Ishikawa (cell line): ENCODE data around the gene RTEL1.

Source experiments
- CEBPB ChIP-seq: IDR thresholded peaks from 2 replicates; pipeline ENCODE4 v1.6.1; 2012
- CREB1 ChIP-seq: IDR thresholded peaks from 2 replicates; pipeline ENCODE4 v1.6.1; 2012; ENCODE audit warnings: low read depth
- EGR1 ChIP-seq: IDR thresholded peaks from 2 replicates; pipeline ENCODE4 v1.6.1; 2012
- EP300 ChIP-seq: IDR thresholded peaks from 2 replicates; pipeline ENCODE4 v1.6.1; 2012; ENCODE audit warnings: borderline replicate concordance
- FOXM1 ChIP-seq: IDR thresholded peaks from 2 replicates; pipeline ENCODE4 v1.6.1; 2012; ENCODE audit warnings: low read depth, borderline replicate concordance
- MAX ChIP-seq: IDR thresholded peaks from 2 replicates; pipeline ENCODE4 v1.6.1; 2012
- NFIC ChIP-seq: IDR thresholded peaks from 2 replicates; pipeline ENCODE4 v1.6.1; 2012
- RAD21 ChIP-seq: IDR thresholded peaks from 2 replicates; pipeline ENCODE4 v1.6.1; 2012; ENCODE audit warnings: low read depth
- TAF1 ChIP-seq: IDR thresholded peaks from 2 replicates; pipeline ENCODE4 v1.6.1; 2012; ENCODE audit warnings: low read depth, mild to moderate bottlenecking
- TCF12 ChIP-seq: IDR thresholded peaks from 2 replicates; pipeline ENCODE4 v1.6.1; 2012; ENCODE audit warnings: low read depth
- TEAD4 ChIP-seq: IDR thresholded peaks from 2 replicates; pipeline ENCODE4 v1.6.1; 2012
- USF1 ChIP-seq: IDR thresholded peaks from 2 replicates; pipeline ENCODE4 v1.6.1; 2012
- YY1 ChIP-seq: IDR thresholded peaks from 2 replicates; pipeline ENCODE4 v1.6.1; 2012; ENCODE audit warnings: low read depth
- ZBTB7A ChIP-seq: IDR thresholded peaks from 2 replicates; pipeline ENCODE4 v1.6.1; 2012; ENCODE audit warnings: low read depth
- TF ChIP-seq, protein P1 (sequence below): IDR thresholded peaks from 2 replicates; pipeline ENCODE4 v1.6.1; 2012; ENCODE audit warnings: low read depth, mild to moderate bottlenecking

The RTEL1 gene

GRCh38 chr20:63743210-63743970 lies 85.3 kb downstream of the RTEL1 start:
- TF ChIP-seq TCF12 (no peak), EP300 (no peak), FOXM1 (no peak), USF1 (no peak), CREB1 (no peak), YY1 (no peak), TAF1 (no peak), EGR1 (no peak)
- TF ChIP-seq, protein P1, sequence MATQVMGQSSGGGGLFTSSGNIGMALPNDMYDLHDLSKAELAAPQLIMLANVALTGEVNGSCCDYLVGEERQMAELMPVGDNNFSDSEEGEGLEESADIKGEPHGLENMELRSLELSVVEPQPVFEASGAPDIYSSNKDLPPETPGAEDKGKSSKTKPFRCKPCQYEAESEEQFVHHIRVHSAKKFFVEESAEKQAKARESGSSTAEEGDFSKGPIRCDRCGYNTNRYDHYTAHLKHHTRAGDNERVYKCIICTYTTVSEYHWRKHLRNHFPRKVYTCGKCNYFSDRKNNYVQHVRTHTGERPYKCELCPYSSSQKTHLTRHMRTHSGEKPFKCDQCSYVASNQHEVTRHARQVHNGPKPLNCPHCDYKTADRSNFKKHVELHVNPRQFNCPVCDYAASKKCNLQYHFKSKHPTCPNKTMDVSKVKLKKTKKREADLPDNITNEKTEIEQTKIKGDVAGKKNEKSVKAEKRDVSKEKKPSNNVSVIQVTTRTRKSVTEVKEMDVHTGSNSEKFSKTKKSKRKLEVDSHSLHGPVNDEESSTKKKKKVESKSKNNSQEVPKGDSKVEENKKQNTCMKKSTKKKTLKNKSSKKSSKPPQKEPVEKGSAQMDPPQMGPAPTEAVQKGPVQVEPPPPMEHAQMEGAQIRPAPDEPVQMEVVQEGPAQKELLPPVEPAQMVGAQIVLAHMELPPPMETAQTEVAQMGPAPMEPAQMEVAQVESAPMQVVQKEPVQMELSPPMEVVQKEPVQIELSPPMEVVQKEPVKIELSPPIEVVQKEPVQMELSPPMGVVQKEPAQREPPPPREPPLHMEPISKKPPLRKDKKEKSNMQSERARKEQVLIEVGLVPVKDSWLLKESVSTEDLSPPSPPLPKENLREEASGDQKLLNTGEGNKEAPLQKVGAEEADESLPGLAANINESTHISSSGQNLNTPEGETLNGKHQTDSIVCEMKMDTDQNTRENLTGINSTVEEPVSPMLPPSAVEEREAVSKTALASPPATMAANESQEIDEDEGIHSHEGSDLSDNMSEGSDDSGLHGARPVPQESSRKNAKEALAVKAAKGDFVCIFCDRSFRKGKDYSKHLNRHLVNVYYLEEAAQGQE, result no peak

- no peak for TF ChIP-seq TAF1
- no peak for TF ChIP-seq MAX
- no peak for TF ChIP-seq USF1
- TF ChIP-seq YY1, result no peak
- TF ChIP-seq CEBPB, result no peak
- no peak for TF ChIP-seq TEAD4
- no peak for TF ChIP-seq TCF12
- TF ChIP-seq ZBTB7A, result no peak
- no peak for TF ChIP-seq CREB1
- TF ChIP-seq RAD21, result no peak
- TF ChIP-seq EGR1, result no peak
- TF ChIP-seq NFIC, result no peak
- TF ChIP-seq, protein P1, result no peak
- no peak for TF ChIP-seq EP300
- TF ChIP-seq FOXM1, result no peak
Observed at GRCh38 chr20:63744158-63744557, 86.0 kb downstream of the RTEL1 start.

- TF ChIP-seq TAF1, result no peak
- no peak for TF ChIP-seq YY1
- no peak for TF ChIP-seq USF1
- TF ChIP-seq, protein P1, result no peak
- no peak for TF ChIP-seq EGR1
- no peak for TF ChIP-seq RAD21
- no peak for TF ChIP-seq CEBPB
Observed at GRCh38 chr20:63744574-63745423, 86.7 kb downstream of the RTEL1 start.

DNA sequence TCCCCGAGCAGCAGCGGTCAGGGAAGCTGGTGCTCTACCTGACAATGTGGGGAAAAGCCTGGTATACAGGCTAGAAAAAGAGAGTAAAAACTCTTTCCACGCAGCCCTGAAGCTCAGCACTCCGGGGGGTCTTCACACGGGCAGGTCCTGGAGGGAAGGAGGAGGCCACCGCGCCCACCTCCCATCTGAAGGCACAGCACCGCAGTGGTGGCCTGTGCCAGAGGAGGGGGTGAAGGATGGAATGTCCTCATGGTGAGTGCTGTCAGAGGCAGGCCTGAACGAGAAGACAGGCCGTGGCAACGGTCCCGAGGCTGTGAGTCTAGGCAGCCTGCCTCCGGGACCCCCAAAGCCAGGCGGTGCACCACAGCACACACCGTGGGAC lies 87.3 kb downstream of the RTEL1 start:
- TF ChIP-seq USF1 (no peak), EGR1 (no peak), EP300 (no peak), RAD21 (no peak), TAF1 (no peak), YY1 (no peak), NFIC (no peak), TCF12 (no peak), ZBTB7A (no peak)
- TF ChIP-seq, protein P1, result no peak
